A549 treated with AZD2906 at 1 μM for 4 hours (cell line): ENCODE data around the gene BRME1. TPM values are rescaled to one million over a fixed set of nuclear protein-coding genes. Genes with fewer than 3 reads are reported as not detected.

Experiments used
- total RNA-seq: library from RNA; stranded (reverse); fragments of 200-300 nt; extraction: Qiagen RNA extraction; gene quantifications from 5 replicates; pipeline ENCODE4 v1.2.3, GENCODE V29; 2022

The BRME1 gene
- 0.34 to 0.57 TPM (median 0.46 TPM) in 4 of 5 replicates, not detected in the other for total RNA-seq

DNA sequence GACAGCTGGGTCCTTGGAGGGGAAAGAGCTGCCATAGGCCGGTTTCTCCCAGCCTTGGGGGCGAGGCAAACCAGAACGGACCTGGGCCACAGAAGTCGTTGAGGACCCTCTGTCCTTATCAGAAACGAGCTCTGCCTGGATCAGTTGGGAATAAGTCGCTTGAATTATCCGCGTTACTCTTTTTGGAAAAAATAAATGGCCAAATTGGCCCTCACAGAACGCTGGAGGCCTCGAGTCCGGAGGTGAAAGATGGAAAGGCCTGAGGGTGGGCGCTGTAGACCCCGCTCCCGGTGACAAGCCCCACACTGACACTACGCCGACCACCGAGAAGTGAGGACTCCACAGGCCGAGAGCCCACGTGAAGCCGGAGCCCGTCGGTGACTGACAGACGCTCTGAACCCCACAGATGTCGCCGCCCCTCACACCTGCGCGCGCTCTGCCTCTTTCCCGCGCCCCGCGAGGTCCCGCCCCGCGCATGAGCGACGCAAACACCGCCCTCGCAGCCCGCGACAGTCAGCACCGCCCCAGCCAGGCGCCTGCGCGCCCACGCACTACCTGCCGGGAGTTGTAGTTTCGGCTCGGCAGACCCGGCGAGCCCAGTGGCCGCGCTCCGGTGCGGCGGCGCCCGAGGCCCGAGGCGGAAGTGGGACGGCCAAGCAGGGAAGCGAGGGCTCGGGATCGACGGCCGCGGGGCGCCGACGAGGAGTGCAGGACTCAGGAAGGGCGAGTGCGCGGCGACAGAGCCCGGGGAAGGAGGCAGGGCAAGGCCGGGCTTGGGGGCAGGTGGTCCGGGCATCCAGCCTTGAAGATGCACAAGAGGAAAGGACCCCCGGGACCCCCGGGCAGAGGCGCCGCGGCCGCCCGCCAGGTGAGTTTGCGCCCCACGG lies at the start of gene BRME1, which contains the start of gene CC2D1A:
Gene BRME1 (minus strand): TSS at position 484 of the 887 bp plus-strand sequence. CDS start 1,225 bp downstream, outside the sequence.
Gene CC2D1A (plus strand): TSS at position 568 of the 887 bp plus-strand sequence. CDS start 241 bp downstream, at position 809.

DNA sequence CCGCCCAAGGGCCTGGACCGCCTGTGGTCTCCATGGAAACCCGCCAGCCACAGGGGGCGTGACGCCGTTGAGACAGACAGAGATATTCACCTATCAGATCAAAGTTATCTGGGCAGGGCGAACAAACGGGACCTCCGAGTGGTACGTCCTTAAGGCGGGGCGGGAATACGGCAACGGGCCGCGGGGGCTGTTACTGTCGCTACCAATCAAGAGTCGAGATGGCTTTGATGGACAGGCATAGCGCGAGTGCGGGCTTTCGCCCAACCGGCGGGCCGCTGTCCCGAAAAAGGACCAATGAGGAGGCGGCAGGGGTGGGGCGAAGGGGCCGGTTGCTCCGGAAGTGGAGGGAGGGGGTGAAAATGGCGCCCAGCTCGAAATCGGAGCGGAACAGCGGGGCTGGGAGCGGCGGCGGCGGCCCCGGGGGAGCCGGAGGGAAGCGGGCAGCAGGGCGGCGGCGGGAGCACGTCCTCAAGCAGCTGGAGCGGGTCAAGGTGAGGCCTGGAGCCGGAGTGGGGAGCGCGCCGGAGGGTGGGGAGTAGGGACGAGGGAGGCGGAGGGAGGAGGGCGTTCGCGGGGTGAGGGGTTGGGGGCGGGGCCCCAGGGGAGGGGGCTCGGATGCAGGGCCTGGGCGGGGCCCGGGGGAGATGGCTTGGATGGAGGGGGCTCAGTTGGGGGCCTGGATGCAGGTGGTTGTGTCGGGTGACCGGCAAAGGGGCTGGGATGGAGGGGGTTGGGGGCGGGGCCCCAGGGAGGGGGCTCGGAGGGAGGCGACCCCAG lies 46.4 kb upstream of the BRME1 start, which contains the start of gene DCAF15:
Gene DCAF15 (plus strand): TSS at position 356 of the 777 bp plus-strand sequence. CDS start 4 bp downstream, at position 360.

DNA sequence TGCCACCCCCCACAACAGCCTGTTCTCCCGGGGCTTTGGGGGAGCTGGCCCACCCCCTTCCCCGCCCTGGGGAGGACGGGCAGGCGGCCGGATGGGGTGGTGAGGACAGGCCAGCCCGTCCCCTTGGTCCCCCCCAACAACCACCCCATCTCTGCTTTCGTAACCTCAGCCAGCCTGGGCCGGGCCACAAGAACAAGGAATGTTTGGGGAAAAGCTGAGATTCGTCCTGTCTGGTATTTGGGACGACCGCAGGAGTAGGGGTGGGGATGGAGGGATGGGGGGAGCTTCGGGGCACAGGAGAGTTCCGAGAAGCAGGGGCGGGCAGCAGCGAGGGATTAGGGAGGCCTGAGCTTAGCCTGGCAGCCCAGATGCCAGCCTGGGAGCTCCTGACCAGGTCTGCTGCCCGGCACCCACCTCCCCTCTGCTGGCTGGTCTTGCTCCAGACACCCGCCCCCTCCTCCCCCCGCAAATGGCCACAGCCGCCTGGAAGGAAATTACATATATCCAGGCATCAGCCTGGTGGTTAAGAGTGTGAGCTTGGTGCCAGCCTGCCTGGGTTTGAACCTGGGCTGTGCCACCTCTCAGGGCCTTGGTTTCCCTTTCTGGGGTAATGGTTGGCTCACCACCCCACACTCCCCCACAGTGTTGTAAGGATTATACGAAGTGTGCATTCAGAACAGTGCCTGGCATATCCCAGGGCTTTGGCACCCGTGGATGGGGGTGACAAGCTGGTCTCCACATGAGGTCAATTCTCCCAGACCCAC lies 32.6 kb upstream of the BRME1 start, which contains the start of gene PODNL1:
Gene PODNL1 (minus strand): TSS at position 117 of the 764 bp plus-strand sequence. CDS start 236 bp downstream, outside the sequence.

DNA sequence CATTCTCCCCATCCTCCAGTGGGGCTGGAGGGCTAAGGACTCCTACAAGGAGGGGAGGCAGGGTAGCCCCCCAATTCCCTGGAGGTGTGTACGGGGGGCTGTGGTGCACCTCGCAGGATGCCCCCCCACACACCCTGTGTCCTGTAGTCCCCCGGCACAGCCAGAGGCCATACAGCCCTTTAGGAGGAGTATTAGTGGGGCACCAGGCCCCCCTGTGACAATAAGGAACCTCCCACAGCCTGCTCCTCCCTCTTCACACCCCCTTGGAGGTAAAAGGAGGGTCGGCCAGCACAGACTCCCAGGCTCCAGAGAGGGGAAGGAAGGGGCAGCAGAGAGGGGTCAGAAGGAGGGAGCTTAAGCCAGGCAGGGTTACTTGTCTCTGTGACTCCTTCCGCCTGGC lies 29.1 kb downstream of the BRME1 start, which contains the start of gene NANOS3:
Gene NANOS3 (plus strand): TSS at position 301 of the 400 bp plus-strand sequence. CDS start 115 bp downstream, outside the sequence.

Other genes starting within 250 kb of the BRME1 start
- gene MRI1, start 141.6 kb downstream of the BRME1 start, total RNA-seq, result 8.9 to 13.3 TPM (median 12.2 TPM) in 5 replicates
- 132 to 208 TPM (median 201 TPM) in 5 replicates for gene C19orf53, start 131.7 kb downstream of the BRME1 start, total RNA-seq
- gene ZSWIM4, start 110.7 kb downstream of the BRME1 start, total RNA-seq, result 2.4 to 3.6 TPM (median 3.5 TPM) in 5 replicates
- 2.1 to 3.6 TPM (median 2.8 TPM) in 5 replicates for gene NANOS3, start 29.0 kb downstream of the BRME1 start, total RNA-seq
- 7.7 to 9.5 TPM (median 9.3 TPM) in 5 replicates for gene CC2D1A, start 84 bp upstream of the BRME1 start, total RNA-seq
- gene PODNL1, start 32.3 kb upstream of the BRME1 start, total RNA-seq, result 0.65 to 1.6 TPM (median 1.4 TPM) in 5 replicates
- gene DCAF15, start 46.4 kb upstream of the BRME1 start, total RNA-seq, result 14.7 to 24.0 TPM (median 20.5 TPM) in 5 replicates
- gene RFX1, start 100.2 kb upstream of the BRME1 start, total RNA-seq, result 3.2 to 5.4 TPM (median 4.8 TPM) in 5 replicates
- not detected in 5 replicates for gene RLN3, start 122.0 kb upstream of the BRME1 start, total RNA-seq
- gene IL27RA, start 125.6 kb upstream of the BRME1 start, total RNA-seq, result 8.4 to 10.7 TPM (median 9.2 TPM) in 5 replicates
- gene PALM3, start 156.0 kb upstream of the BRME1 start, total RNA-seq, result 1.4 to 2.6 TPM (median 2.2 TPM) in 5 replicates
- 2.2 to 4.3 TPM (median 3.9 TPM) in 5 replicates for gene MISP3, start 166.7 kb upstream of the BRME1 start, total RNA-seq
- not detected in 5 replicates for gene C19orf67, start 179.7 kb upstream of the BRME1 start, total RNA-seq
- 32.9 to 42.4 TPM (median 37.0 TPM) in 5 replicates for gene SAMD1, start 184.6 kb upstream of the BRME1 start, total RNA-seq
- 28.7 to 36.9 TPM (median 29.6 TPM) in 5 replicates for gene PRKACA, start 211.6 kb upstream of the BRME1 start, total RNA-seq
- gene ASF1B, start 230.5 kb upstream of the BRME1 start, total RNA-seq, result 28.6 to 31.7 TPM (median 30.7 TPM) in 5 replicates